ENCODE results near the gene HASPIN. TPM values are rescaled to one million over a fixed set of nuclear protein-coding genes. Genes with fewer than 3 reads are reported as not detected.

The HASPIN gene
- total RNA-seq, 6 experiments from 2014 or later, result 0.07 to 1.1 (median 0.27) TPM; not detected in 1

- Histone ChIP-seq H3K36me3 (no peaks in the 10 kb centered on the region), H3K4me3 (no peak overlapping the region), H3K4me1 (no peaks in the 10 kb centered on the region), H3K27me3 (no peaks in the 10 kb centered on the region), H3K9me3 (no peaks in the 10 kb centered on the region), H3K27ac (no peak overlapping the region)
- intact Hi-C loops (cut with DNase I), result no loop called here
- WGBS (ENCODE audit: insufficient coverage, low coverage, low lambda C conversion rate, missing lambda C conversion rate), result 23% methylated on average over 9 of the region's 10 CpGs
- ATAC-seq, result peak; percentile 75 to 87 (median 83)
- no peak for DNase-seq
- no peak for TF ChIP-seq POLR2A (IDR thresholded peaks at IDR 0.05)
- TF ChIP-seq, protein P1, sequence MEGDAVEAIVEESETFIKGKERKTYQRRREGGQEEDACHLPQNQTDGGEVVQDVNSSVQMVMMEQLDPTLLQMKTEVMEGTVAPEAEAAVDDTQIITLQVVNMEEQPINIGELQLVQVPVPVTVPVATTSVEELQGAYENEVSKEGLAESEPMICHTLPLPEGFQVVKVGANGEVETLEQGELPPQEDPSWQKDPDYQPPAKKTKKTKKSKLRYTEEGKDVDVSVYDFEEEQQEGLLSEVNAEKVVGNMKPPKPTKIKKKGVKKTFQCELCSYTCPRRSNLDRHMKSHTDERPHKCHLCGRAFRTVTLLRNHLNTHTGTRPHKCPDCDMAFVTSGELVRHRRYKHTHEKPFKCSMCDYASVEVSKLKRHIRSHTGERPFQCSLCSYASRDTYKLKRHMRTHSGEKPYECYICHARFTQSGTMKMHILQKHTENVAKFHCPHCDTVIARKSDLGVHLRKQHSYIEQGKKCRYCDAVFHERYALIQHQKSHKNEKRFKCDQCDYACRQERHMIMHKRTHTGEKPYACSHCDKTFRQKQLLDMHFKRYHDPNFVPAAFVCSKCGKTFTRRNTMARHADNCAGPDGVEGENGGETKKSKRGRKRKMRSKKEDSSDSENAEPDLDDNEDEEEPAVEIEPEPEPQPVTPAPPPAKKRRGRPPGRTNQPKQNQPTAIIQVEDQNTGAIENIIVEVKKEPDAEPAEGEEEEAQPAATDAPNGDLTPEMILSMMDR (IDR thresholded peaks at IDR 0.05), result peak; percentile 66 to 91 (median 90)
Measured at GRCh38 chr17:3683054-3683511, 40.6 kb upstream of the HASPIN start.

- no peaks in the 10 kb centered on the region for H3K27me3 ChIP-seq
- TF ChIP-seq, protein P1 (IDR thresholded peaks at IDR 0.05), result no peak
- no peak for TF ChIP-seq POLR2A (IDR thresholded peaks at IDR 0.05)
- H3K36me3 ChIP-seq, result no peaks in the 10 kb centered on the region
- intact Hi-C loops (cut with DNase I), result no loop called here
- H3K4me3 ChIP-seq, result no peak overlapping the region
- no peak for ATAC-seq
- no peaks in the 10 kb centered on the region for H3K9me3 ChIP-seq
- no peaks in the 10 kb centered on the region for H3K4me1 ChIP-seq
- 24% methylated on average over 8 of the region's 13 CpGs for WGBS (ENCODE audit: insufficient coverage, low coverage, low lambda C conversion rate, missing lambda C conversion rate)
- H3K27ac ChIP-seq, result no peak overlapping the region
- no peak for DNase-seq
Measured at GRCh38 chr17:3685174-3685573, 38.5 kb upstream of the HASPIN start.

DNA sequence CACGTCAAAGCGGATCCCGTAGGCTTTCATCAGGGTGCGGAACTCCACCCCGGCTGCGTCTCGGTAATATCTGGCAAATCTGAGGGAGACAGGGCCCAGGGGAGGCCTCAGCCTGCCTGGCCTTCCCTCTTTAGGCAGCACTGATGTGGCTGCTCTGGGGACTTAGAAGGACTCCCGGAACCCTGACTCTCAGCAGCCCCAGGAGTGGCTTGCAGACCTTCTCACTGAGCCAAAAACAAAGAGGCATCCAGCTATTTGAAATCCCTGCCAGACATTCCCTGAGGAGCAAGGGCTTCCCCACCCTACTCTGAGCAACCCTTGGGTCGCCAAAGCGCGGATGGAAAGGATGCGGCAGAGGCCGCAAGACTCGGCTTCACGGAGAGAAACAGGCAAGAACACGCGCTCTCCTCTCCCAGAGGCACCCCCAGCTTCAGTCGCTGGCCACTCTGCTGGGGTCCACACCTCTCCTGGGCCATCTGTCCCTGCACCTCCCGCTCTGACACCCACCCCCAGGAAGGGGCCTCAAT lies 35.6 kb upstream of the HASPIN start:
- 60% methylated on average over 3 of the region's 19 CpGs for WGBS (ENCODE audit: insufficient coverage, low coverage, low lambda C conversion rate, missing lambda C conversion rate)
- TF ChIP-seq POLR2A (IDR thresholded peaks at IDR 0.05), result no peak
- TF ChIP-seq, protein P1 (IDR thresholded peaks at IDR 0.05), result no peak
- Histone ChIP-seq H3K4me3 (no peak overlapping the region), H3K36me3 (no peaks in the 10 kb centered on the region), H3K4me1 (no peaks in the 10 kb centered on the region), H3K27ac (no peak overlapping the region), H3K27me3 (no peaks in the 10 kb centered on the region), H3K9me3 (no peaks in the 10 kb centered on the region)
- no peak for DNase-seq
- no peak for ATAC-seq
- intact Hi-C loops (cut with DNase I), result no loop called here

DNA sequence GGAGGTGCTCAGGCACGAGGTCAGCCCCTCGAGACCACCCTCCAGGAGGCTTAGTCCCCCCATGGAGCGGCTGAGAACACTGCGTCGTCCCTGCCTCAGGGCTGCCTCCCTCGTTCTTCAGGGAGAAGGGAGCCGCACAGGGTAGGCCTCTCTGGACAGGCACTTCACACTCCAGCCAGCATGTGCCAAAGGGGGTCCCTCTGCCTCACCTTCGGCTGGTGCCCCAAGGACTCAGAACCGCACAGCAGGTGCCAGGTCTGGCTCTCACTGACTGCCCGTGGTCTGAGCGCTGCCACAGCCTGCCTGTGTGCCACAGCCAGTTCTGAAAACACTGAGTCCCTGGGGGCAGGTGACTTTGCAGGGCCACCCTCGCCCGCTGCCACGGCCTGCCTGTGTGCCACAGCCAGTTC lies 34.8 kb upstream of the HASPIN start:
- Histone ChIP-seq H3K4me3 (no peak overlapping the region), H3K27me3 (no peaks in the 10 kb centered on the region), H3K36me3 (no peaks in the 10 kb centered on the region), H3K4me1 (no peaks in the 10 kb centered on the region), H3K27ac (no peak overlapping the region), H3K9me3 (no peaks in the 10 kb centered on the region)
- peak in 1 of 4 donors; percentile 20 for ATAC-seq
- 80% methylated on average over 1 of the region's 14 CpGs for WGBS (ENCODE audit: insufficient coverage, low coverage, low lambda C conversion rate, missing lambda C conversion rate)
- DNase-seq, result peak in 1 of 3 donors; percentile 44
- TF ChIP-seq, protein P1 (IDR thresholded peaks at IDR 0.05), result no peak
- TF ChIP-seq POLR2A (IDR thresholded peaks at IDR 0.05), result no peak
- intact Hi-C loops (cut with DNase I), result no loop called here

Measured in right lobe of liver (tissue), 6 donors.